ENCODE results near the gene WRNIP1. TPM values are rescaled to one million over a fixed set of nuclear protein-coding genes. Genes with fewer than 3 reads are reported as not detected.

WRNIP1 gene
- total and polyA plus RNA-seq, 9 of the 15 experiments (the other 6 are each of a cell fraction or from before 2014, with no cell fraction given) = 13.2 to 63.6 (median 48.6) TPM

DNA sequence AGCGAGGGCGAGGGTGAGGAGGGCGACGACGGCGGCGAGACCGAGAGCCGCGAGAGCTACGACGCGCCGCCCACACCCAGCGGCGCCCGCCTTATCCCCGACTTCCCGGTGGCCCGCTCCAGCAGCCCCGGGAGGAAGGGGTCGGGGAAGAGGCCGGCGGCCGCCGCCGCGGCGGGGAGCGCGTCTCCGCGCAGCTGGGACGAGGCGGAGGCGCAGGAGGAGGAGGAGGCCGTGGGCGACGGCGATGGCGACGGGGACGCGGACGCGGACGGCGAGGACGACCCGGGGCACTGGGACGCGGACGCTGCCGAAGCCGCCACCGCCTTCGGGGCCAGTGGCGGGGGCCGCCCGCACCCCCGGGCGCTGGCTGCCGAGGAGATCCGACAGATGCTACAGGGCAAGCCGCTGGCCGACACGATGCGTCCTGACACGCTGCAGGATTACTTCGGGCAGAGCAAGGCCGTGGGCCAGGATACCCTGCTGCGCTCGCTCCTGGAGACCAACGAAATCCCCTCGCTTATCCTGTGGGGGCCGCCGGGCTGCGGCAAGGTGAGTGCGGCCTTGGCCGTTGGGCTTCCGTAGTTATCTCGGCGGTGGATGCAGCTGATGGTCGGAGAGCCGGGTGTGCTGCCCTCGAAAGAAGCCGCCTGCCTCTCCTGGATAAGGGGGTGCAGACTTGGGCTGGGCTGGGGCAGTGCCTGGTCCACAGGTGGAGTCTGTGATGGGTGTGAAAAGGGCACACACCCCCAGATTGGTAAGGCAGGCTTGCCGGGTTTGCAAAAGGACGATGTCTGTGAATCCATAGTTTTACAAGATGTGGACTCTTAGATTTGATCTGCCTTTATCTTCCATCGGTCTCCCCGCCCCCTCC, 938 bp downstream of the WRNIP1 start (continued):
- TF ChIP-seq MAFK (IDR thresholded peaks at IDR 0.05; ENCODE audit: low read length) (no peak), ZNF274 (IDR thresholded peaks at IDR 0.05; ENCODE audit: borderline replicate concordance, low read depth, low read length) (no peak), NFATC3 (IDR thresholded peaks at IDR 0.05) (no peak), ZEB2 (IDR thresholded peaks at IDR 0.05) (no peak), ETV1 (tag; conservative IDR thresholded peaks at IDR 0.05; ENCODE audit: low read depth) (no peak), ZKSCAN3 (CRISPR knock-in tag; IDR thresholded peaks at IDR 0.05) (no peak), TEAD1 (CRISPR knock-in tag; IDR thresholded peaks at IDR 0.05) (0 out of 4 replicates have a peak, but pooled peaks of 1 of the 2 experiments have one; percentile 30), BMI1 (IDR thresholded peaks at IDR 0.05; ENCODE audit: low read length) (no peak), ZC3H4 (CRISPR knock-in tag; IDR thresholded peaks at IDR 0.05; ENCODE audit: borderline replicate concordance) (no peak)
- TF ChIP-seq, protein P1, sequence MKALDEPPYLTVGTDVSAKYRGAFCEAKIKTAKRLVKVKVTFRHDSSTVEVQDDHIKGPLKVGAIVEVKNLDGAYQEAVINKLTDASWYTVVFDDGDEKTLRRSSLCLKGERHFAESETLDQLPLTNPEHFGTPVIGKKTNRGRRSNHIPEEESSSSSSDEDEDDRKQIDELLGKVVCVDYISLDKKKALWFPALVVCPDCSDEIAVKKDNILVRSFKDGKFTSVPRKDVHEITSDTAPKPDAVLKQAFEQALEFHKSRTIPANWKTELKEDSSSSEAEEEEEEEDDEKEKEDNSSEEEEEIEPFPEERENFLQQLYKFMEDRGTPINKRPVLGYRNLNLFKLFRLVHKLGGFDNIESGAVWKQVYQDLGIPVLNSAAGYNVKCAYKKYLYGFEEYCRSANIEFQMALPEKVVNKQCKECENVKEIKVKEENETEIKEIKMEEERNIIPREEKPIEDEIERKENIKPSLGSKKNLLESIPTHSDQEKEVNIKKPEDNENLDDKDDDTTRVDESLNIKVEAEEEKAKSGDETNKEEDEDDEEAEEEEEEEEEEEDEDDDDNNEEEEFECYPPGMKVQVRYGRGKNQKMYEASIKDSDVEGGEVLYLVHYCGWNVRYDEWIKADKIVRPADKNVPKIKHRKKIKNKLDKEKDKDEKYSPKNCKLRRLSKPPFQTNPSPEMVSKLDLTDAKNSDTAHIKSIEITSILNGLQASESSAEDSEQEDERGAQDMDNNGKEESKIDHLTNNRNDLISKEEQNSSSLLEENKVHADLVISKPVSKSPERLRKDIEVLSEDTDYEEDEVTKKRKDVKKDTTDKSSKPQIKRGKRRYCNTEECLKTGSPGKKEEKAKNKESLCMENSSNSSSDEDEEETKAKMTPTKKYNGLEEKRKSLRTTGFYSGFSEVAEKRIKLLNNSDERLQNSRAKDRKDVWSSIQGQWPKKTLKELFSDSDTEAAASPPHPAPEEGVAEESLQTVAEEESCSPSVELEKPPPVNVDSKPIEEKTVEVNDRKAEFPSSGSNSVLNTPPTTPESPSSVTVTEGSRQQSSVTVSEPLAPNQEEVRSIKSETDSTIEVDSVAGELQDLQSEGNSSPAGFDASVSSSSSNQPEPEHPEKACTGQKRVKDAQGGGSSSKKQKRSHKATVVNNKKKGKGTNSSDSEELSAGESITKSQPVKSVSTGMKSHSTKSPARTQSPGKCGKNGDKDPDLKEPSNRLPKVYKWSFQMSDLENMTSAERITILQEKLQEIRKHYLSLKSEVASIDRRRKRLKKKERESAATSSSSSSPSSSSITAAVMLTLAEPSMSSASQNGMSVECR (CRISPR knock-in tag; IDR thresholded peaks at IDR 0.05) = peak; percentile 82; the same call in 1 of the 2 replicates
- TF ChIP-seq, protein P2, sequence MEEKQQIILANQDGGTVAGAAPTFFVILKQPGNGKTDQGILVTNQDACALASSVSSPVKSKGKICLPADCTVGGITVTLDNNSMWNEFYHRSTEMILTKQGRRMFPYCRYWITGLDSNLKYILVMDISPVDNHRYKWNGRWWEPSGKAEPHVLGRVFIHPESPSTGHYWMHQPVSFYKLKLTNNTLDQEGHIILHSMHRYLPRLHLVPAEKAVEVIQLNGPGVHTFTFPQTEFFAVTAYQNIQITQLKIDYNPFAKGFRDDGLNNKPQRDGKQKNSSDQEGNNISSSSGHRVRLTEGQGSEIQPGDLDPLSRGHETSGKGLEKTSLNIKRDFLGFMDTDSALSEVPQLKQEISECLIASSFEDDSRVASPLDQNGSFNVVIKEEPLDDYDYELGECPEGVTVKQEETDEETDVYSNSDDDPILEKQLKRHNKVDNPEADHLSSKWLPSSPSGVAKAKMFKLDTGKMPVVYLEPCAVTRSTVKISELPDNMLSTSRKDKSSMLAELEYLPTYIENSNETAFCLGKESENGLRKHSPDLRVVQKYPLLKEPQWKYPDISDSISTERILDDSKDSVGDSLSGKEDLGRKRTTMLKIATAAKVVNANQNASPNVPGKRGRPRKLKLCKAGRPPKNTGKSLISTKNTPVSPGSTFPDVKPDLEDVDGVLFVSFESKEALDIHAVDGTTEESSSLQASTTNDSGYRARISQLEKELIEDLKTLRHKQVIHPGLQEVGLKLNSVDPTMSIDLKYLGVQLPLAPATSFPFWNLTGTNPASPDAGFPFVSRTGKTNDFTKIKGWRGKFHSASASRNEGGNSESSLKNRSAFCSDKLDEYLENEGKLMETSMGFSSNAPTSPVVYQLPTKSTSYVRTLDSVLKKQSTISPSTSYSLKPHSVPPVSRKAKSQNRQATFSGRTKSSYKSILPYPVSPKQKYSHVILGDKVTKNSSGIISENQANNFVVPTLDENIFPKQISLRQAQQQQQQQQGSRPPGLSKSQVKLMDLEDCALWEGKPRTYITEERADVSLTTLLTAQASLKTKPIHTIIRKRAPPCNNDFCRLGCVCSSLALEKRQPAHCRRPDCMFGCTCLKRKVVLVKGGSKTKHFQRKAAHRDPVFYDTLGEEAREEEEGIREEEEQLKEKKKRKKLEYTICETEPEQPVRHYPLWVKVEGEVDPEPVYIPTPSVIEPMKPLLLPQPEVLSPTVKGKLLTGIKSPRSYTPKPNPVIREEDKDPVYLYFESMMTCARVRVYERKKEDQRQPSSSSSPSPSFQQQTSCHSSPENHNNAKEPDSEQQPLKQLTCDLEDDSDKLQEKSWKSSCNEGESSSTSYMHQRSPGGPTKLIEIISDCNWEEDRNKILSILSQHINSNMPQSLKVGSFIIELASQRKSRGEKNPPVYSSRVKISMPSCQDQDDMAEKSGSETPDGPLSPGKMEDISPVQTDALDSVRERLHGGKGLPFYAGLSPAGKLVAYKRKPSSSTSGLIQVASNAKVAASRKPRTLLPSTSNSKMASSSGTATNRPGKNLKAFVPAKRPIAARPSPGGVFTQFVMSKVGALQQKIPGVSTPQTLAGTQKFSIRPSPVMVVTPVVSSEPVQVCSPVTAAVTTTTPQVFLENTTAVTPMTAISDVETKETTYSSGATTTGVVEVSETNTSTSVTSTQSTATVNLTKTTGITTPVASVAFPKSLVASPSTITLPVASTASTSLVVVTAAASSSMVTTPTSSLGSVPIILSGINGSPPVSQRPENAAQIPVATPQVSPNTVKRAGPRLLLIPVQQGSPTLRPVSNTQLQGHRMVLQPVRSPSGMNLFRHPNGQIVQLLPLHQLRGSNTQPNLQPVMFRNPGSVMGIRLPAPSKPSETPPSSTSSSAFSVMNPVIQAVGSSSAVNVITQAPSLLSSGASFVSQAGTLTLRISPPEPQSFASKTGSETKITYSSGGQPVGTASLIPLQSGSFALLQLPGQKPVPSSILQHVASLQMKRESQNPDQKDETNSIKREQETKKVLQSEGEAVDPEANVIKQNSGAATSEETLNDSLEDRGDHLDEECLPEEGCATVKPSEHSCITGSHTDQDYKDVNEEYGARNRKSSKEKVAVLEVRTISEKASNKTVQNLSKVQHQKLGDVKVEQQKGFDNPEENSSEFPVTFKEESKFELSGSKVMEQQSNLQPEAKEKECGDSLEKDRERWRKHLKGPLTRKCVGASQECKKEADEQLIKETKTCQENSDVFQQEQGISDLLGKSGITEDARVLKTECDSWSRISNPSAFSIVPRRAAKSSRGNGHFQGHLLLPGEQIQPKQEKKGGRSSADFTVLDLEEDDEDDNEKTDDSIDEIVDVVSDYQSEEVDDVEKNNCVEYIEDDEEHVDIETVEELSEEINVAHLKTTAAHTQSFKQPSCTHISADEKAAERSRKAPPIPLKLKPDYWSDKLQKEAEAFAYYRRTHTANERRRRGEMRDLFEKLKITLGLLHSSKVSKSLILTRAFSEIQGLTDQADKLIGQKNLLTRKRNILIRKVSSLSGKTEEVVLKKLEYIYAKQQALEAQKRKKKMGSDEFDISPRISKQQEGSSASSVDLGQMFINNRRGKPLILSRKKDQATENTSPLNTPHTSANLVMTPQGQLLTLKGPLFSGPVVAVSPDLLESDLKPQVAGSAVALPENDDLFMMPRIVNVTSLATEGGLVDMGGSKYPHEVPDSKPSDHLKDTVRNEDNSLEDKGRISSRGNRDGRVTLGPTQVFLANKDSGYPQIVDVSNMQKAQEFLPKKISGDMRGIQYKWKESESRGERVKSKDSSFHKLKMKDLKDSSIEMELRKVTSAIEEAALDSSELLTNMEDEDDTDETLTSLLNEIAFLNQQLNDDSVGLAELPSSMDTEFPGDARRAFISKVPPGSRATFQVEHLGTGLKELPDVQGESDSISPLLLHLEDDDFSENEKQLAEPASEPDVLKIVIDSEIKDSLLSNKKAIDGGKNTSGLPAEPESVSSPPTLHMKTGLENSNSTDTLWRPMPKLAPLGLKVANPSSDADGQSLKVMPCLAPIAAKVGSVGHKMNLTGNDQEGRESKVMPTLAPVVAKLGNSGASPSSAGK (IDR thresholded peaks at IDR 0.05) = 0 out of 2 replicates have a peak, but pooled peaks have one; percentile 34
